A549 (cell line): Measurements from ENCODE around the gene ZFAND6. TPM values are rescaled to one million over a fixed set of nuclear protein-coding genes. Genes with fewer than 3 reads are reported as not detected.
"Not testable (repeated sequence)": the region's sequence is repeated elsewhere in the genome, so short reads cannot be mapped to it uniquely, and the experiment has no call there.

Experiments
- ATAC-seq, 2 experiments: fragments of 200-7000 bp in 1 of 2; fragments of >200 bp in 1 of 2; cut with Nextera tagmentation in 1 of 2; cut with Tn5 transposase in 1 of 2; 3 replicates each; pipeline versions ENCODE4 v1.8.0 to v1.9.1; 2018 to 2020; ENCODE audit warnings: mild to moderate bottlenecking in 1 of 2, moderate library complexity in 1 of 2
- CTCF ChIA-PET: fragments of 300-600 bp; sonication (Branson Sonifier 250); formaldehyde crosslinking; extraction: SDS; loops from one replicate; lab custom pipeline; 2021; ENCODE audit warnings: antibody characterized with exemption, inconsistent platforms; lab: Yijun Ruan, JAX
- POLR2A ChIA-PET: fragments of 350-600 bp; formaldehyde crosslinking; extraction: SDS; loops from one replicate; lab custom pipeline; 2021; ENCODE audit warnings: antibody characterized with exemption, inconsistent platforms; lab: Yijun Ruan, JAX
- DNase-seq, 2 experiments: peaks; one replicate each; pipeline versions ENCODE4 v3.0.0 to v3.0.0-alpha.2; 2011 to 2016; ENCODE audit warnings: low read depth in 1 of 2, low spot score in 1 of 2
- FAIRE-seq: peaks from 2 replicates; lab custom pipeline; 2011; peaks lifted over from hg19 to GRCh38; lab: Jason Lieb, UNC
- H3K27ac ChIP-seq, 2 experiments: fragments of >200 bp; sonication (Bioruptor Twin); formaldehyde crosslinking; 3 replicates each; pipeline ENCODE4 v1.5.1; 2016 to 2017
- H3K4me1 ChIP-seq: fragments of >200 bp; sonication (Bioruptor Twin); formaldehyde crosslinking; 3 replicates; pipeline ENCODE4 v1.6.1; 2016
- H3K4me2 ChIP-seq: fragments of >200 bp; sonication (Bioruptor Twin); formaldehyde crosslinking; 3 replicates; pipeline ENCODE4 v1.6.1; 2016
- H3K4me3 ChIP-seq: fragments of >200 bp; sonication (Bioruptor Twin); formaldehyde crosslinking; 3 replicates; pipeline ENCODE4 v1.5.1; 2016
- H3K9me3 ChIP-seq: fragments of >200 bp; sonication (Bioruptor Twin); formaldehyde crosslinking; 3 replicates; pipeline ENCODE4 v1.6.1; 2016
- ATOH8 ChIP-seq: fragments of 250-450 bp; sonication (Bioruptor Pico); IDR thresholded peaks from 2 replicates; pipeline ENCODE4 v1.5.0; 2020; ENCODE audit warnings: low read depth, mild to moderate bottlenecking, moderate library complexity
- CEBPB ChIP-seq, 2 experiments: fragments of >200 bp in 1 of 2; sonication (Bioruptor Twin) in 1 of 2; formaldehyde crosslinking in 1 of 2; IDR thresholded peaks; 2 replicates each; pipeline ENCODE4 v1.6.1; 2012 to 2016
- CHD4 ChIP-seq: fragments of 200-600 bp; sonication (generic); IDR thresholded peaks from 2 replicates; pipeline ENCODE4 v1.6.1; 2016; ENCODE audit warnings: antibody characterized with exemption, mild to moderate bottlenecking, borderline replicate concordance
- EHMT2 ChIP-seq: fragments of 200-600 bp; sonication (generic); IDR thresholded peaks from 2 replicates; pipeline ENCODE4 v1.6.1; 2016; ENCODE audit warnings: antibody characterized with exemption, low read depth, mild to moderate bottlenecking, moderate library complexity
- FOXS1 ChIP-seq: fragments of 250-450 bp; sonication (Bioruptor Pico); IDR thresholded peaks from 2 replicates; pipeline ENCODE4 v1.5.0; 2020; ENCODE audit warnings: mild to moderate bottlenecking, moderate library complexity
- HDAC2 ChIP-seq: fragments of 200-600 bp; sonication (generic); IDR thresholded peaks from 2 replicates; pipeline ENCODE4 v1.6.1; 2016
- HEYL ChIP-seq: fragments of 250-450 bp; sonication (Bioruptor Pico); IDR thresholded peaks from 2 replicates; pipeline ENCODE4 v1.8.0; 2021; ENCODE audit warnings: mild to moderate bottlenecking, moderate library complexity
- HMGXB4 ChIP-seq: fragments of 250-450 bp; sonication (Bioruptor Pico); IDR thresholded peaks from 2 replicates; pipeline ENCODE4 v1.5.0; 2021; ENCODE audit warnings: mild to moderate bottlenecking, moderate library complexity, borderline replicate concordance
- HOXB5 ChIP-seq: fragments of 250-450 bp; sonication (Bioruptor Pico); IDR thresholded peaks from 2 replicates; pipeline ENCODE4 v1.5.0; 2020; ENCODE audit warnings: mild to moderate bottlenecking, moderate library complexity
- NPAS2 ChIP-seq: fragments of 250-450 bp; sonication (Bioruptor Pico); IDR thresholded peaks from 2 replicates; pipeline ENCODE4 v1.8.0; 2022; ENCODE audit warnings: mild to moderate bottlenecking, moderate library complexity, borderline replicate concordance
- RARB ChIP-seq: fragments of 250-450 bp; sonication (Bioruptor Pico); IDR thresholded peaks from 2 replicates; pipeline ENCODE4 v1.8.0; 2021; ENCODE audit warnings: mild to moderate bottlenecking, moderate library complexity
- REST ChIP-seq: fragments of 200-600 bp; sonication (generic); IDR thresholded peaks from 2 replicates; pipeline ENCODE4 v1.6.1; 2016; ENCODE audit warnings: antibody characterized with exemption, mild to moderate bottlenecking, moderate library complexity
- USF2 ChIP-seq: fragments of 450-650 bp; IDR thresholded peaks from 2 replicates; pipeline ENCODE4 v1.6.1; 2014; ENCODE audit warnings: antibody characterized with exemption
- WGBS: methylation state at CpG from one replicate; pipeline ENCODE4 v1.1.6; 2017; ENCODE audit errors: missing lambda C conversion rate; 5-methylcytosine and 5-hydroxymethylcytosine counted together
- polyA plus RNA-seq, 4 experiments: library from polyadenylated mRNA; depleted of rRNA in 3 of 4; stranded (reverse); fragments of >200 nt; fragmentation: RNase III in 1 of 4; extraction: RNeasy Plus Mini Kit Qiagen cat#74134 plus additional on column Dnase treatment in 1 of 4; gene quantifications; 2 replicates in 3 of 4; 3 replicates in 1 of 4; pipeline ENCODE4 v1.2.3, GENCODE V29; 2011 to 2017

Gene ZFAND6
- polyA plus RNA-seq, 2 of the 4 experiments (the other 2 are of a cell fraction): 152 to 307 TPM

- no peak for TF ChIP-seq HMGXB4 (CRISPR knock-in tag)
- TF ChIP-seq REST: no peak
- TF ChIP-seq USF2: no peak
- TF ChIP-seq HOXB5 (CRISPR knock-in tag): no peak
- TF ChIP-seq HDAC2: no peak
- TF ChIP-seq CEBPB (IDR thresholded peaks at IDR 0.05): no peak
- no peak for TF ChIP-seq HEYL (CRISPR knock-in tag)
- no peak for TF ChIP-seq EHMT2
- no peak for TF ChIP-seq ATOH8 (CRISPR knock-in tag)
- no peak for TF ChIP-seq FOXS1 (CRISPR knock-in tag)
Observed at GRCh38 chr15:80121546-80121945, 62.1 kb downstream of the ZFAND6 start (continued).

GRCh38 chr15:80123034-80123433, 63.6 kb downstream of the ZFAND6 start:
- FAIRE-seq (no peak), ATAC-seq (no peak), DNase-seq (no peak)
- Histone ChIP-seq H3K4me1 (no peaks in the 10 kb centered on the region), H3K4me3 (no peak overlapping the region), H3K9me3 (no peaks in the 10 kb centered on the region), H3K4me2 (no peak overlapping the region), H3K27ac (no peak overlapping the region)
- TF ChIP-seq HEYL (CRISPR knock-in tag): no peak
- POLR2A ChIA-PET: no interaction called here
- WGBS: 89% methylated on average over 6 of the region's 6 CpGs
- CTCF ChIA-PET: interaction anchor here (2.5 kb wide), 1 partner anchor 9 kb away, joined by 5 read pairs; no protein-coding TSS in a partner anchor

- H3K4me1 ChIP-seq, H3K4me3 ChIP-seq, DNase-seq, H3K4me2 ChIP-seq, POLR2A ChIA-PET, H3K9me3 ChIP-seq, FAIRE-seq, H3K27ac ChIP-seq, ATAC-seq: not testable (repeated sequence)
- WGBS: 93% methylated on average over 6 of the region's 6 CpGs
- CTCF ChIA-PET: interaction anchor here (1.1 kb wide), 1 partner anchor 12 kb away, joined by 3 read pairs; no protein-coding TSS in a partner anchor
Observed at GRCh38 chr15:80127253-80127652, 67.8 kb downstream of the ZFAND6 start.

- no peak overlapping the region for H3K4me3 ChIP-seq
- WGBS: 93% methylated on average over 2 of the region's 2 CpGs
- TF ChIP-seq HMGXB4 (CRISPR knock-in tag): no peak
- no peak for TF ChIP-seq RARB
- TF ChIP-seq CHD4: no peak
- no peak for TF ChIP-seq NPAS2 (CRISPR knock-in tag)
- no peaks in the 10 kb centered on the region for H3K4me1 ChIP-seq
- POLR2A ChIA-PET: no interaction called here
- H3K4me2 ChIP-seq: no peak overlapping the region
- ATAC-seq (no peak), DNase-seq (no peak), FAIRE-seq (no peak)
- CTCF ChIA-PET: no interaction called here
- no peak overlapping the region for H3K27ac ChIP-seq
- H3K9me3 ChIP-seq: no peaks in the 10 kb centered on the region
Observed at GRCh38 chr15:80127911-80128310, 68.4 kb downstream of the ZFAND6 start.
